GM21390 (cell line): ENCODE data around the gene GLIPR2.

Experiments used
- ATAC-seq: cut with Tn5 transposase; IDR thresholded peaks from one replicate; pipeline ENCODE4 v1.9.1; 2021; ENCODE audit not compliant: unreplicated experiment

Gene GLIPR2

DNA sequence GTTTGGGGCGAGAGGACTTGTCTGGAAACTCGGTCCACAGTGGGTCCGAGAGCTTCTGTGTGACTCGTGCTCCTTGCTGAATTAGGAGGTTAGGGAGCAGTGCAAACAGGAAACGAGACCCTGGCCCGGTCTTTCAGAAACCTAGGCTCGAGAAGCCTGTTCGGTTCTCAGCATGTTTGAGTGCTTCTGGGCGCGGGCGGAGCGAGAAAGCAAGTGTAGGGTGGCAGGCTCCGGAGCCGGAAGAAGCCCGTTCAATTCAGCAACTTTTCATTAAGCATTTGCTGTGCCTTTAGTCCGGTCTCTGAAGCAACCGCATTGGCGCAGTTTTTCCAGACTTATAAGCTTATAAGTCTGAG is 54.7 kb downstream of the GLIPR2 start:
- ATAC-seq = peak; percentile 13

- no peak for ATAC-seq
Observed at GRCh38 chr9:36191686-36192085, 55.2 kb downstream of the GLIPR2 start.

DNA sequence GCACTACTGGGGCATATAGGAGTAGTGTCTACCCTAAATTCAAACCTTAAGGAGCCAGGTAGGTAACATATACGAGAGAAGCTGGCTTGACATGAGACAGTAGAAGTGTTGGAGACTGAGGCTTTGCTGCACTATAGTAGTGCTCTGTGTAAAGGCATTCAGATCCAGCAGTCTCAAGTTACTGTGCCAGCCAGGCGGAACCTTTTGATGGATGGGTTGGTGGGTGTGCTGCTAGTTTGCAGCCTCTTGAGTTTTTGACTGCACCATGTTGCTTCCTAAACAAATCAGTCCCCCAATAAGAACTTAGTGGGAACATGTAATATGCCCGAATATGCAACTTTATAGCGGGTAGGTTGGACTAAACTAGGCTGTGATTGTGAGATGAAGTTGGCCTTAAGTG is 55.7 kb downstream of the GLIPR2 start:
- no peak for ATAC-seq

DNA sequence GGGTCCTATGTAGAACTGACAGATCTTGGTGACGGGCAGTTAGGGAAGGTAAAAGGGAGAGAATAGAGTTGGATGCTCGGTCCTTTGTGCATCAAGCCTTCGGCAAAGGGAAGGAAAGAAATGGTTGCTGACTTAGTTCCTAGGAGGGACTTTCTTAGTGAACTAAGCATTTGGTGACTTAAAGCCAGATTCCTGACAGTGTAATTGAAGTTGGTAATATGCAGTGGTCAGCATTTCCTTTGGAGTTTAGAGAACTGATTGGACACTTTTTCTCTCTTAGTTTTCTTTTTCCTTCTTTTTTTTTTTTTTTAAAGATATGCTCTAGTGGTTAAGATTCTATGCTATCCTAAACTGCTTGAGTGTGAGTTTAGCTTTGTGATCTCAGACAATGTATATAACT is 56.5 kb downstream of the GLIPR2 start:
- no peak for ATAC-seq

GRCh38 chr9:36194326-36195000 is 57.9 kb downstream of the GLIPR2 start:
- ATAC-seq = no peak

DNA sequence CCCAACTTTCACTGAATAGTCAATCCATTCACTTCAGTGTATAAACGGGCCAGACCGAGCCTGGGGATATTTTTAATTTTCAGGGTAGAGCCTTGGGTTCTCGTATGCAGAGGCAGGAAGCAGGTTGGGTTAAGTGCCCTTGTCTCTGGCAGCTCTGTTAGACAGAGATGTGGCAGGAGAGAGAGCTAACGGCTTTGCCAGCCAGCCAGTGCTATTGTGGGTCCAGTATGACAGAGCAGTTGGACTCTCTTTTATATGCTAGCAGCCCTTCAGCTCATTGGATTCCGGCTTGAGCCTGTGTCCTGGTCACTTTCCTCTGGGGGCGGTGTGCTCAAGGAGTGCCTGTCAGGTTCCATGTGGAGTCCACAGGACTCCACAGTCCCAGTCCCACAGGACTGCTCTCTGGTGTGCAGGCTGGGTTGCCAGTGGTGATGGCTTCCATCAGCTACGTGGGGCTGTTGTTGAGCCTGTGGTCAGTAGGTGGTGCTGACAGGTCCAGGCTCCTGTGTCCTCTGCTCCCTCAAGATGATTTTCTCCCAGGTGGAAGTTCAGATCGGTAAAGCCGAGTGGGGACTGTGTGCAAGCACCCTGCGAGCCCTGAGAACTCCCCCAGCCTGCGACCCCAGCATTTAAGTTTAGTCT is 68.5 kb downstream of the GLIPR2 start:
- no peak for ATAC-seq

DNA sequence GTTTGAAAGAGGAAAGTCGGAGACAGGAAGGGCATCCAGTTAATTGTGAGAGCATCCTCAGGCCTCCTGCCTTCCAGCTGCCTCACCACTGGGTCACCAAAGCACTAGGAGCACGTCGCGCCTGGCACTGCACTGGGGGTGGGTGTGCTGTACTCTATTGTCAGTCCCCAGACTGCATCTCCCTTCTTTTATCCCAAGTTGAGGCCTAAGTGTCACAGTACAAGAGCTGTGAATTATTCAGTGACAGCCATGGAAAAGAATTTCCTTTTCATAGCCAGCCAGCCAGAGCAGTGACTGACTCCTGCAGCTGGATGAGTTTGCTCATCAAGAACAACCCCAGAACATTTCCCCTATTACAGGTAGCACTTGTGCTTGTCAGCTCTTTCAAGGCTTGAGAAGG is 70.5 kb downstream of the GLIPR2 start:
- no peak for ATAC-seq

GRCh38 chr9:36207546-36208012 is 71.0 kb downstream of the GLIPR2 start:
- no peak for ATAC-seq

DNA sequence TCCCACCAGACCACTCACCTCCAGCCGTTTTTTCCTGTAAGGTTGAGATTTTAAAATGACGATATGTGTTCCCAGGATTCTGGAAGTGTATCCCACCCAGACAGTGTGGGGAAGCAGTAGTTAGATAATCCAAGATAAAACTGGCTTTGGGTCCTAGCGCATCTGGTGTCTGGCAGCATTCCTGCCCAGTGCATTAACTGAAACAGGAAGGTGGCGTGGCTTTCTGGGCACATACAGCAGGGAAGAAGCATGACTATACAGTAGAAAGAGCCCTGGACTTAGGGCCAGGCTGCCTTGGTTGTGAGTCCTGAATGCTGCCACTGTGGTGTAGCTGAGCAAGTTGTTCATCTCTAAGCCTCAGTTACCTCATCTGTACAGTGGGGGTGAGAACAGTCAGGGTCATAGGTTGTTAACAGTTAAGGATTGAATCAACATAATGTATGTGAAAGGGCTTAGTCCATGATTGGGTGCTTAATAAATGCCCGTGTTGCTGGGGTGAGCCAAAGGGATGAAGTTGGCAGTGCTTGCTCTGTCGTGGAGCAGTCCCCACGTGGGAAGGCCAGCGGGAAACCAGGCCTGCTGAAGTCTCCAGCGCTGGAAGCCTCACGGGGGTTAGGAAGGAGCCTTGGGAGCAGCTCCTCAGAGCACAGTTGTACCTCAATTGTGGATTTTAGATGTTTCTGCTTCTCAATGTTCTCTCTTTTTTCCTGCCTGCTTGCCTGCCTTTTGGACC is 72.2 kb downstream of the GLIPR2 start:
- no peak for ATAC-seq

DNA sequence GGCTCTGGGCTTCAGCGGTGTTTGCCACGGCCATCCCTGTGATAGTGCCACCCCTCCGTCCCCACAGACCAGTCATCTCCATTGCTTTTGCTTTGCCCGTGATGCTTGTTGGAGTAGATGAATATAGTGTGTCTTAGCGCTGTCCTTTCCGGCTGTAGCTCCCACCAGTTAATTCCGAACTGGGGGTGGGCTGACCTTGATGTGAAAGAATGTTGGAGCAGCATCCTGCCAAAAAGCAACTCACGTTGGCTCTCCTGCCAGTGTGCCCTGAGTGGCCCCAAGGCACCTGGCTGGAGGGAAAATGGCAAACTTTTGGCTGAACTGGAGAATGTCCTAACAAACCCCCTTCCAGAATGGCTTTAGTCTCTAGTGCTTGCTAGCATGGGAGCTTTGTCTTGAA is 74.2 kb downstream of the GLIPR2 start:
- ATAC-seq = no peak

- ATAC-seq = no peak
Observed at GRCh38 chr9:36211510-36211909, 75.0 kb downstream of the GLIPR2 start.

- ATAC-seq = no peak
Observed at GRCh38 chr9:36213387-36213786, 76.9 kb downstream of the GLIPR2 start.
